Measurements from ENCODE around the gene TPCN1.

- TF ChIP-seq CTCF (IDR thresholded peaks at IDR 0.05) (no peak), POLR2A (IDR thresholded peaks at IDR 0.05) (no peak)
Measured at GRCh38 chr12:113322343-113322742, 101.1 kb downstream of the TPCN1 start.

Data from Peyer's patch (tissue), 4 donors.